ENCODE data around the gene SPR. TPM values are rescaled to one million over a fixed set of nuclear protein-coding genes. Genes with fewer than 3 reads are reported as not detected.

The SPR gene
- total and polyA plus RNA-seq, 2 donors (not counting 3 experiments of a cell fraction or from before 2014, with no cell fraction given), result 22.0 to 27.6 TPM

DNA sequence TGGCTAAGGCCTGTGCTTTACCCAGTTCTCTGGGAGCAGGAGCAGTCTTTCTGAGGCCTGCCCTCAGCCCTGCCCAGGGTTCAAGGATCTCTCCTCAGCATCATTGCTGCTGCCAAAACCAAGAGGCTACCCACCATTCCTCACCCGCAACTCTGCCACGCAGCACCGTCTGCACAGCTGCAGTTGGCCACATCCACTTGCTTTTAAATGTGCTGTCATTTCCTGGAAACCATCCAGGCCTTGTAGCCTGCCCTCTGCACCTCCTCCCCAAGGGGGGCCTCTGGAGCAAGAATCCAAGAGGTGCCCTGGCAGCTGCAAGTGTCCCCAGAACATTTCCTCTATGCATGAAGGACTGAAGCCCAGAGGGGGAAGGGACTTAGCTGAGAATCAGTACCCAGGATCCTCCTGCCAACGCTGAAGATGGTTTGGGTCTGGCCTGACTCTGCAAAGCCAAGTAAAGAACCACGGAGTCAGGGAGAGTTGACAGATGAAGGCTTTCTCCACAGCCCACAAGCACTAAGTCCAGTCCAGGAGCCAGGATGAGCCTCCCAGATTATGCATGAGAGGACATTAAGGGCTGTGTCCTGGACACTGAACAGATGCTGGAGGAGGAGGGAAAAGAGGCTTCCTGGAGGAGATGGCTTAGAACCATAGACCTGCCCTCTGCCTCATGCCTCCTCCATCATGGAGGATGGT is 45.0 kb downstream of the SPR start:
- no peaks in the 10 kb centered on the region for H3K79me2 ChIP-seq (ENCODE audit: control insufficient read depth, insufficient read depth, low read length)
- H3K9ac ChIP-seq (replicated peaks; ENCODE audit: extremely low read depth, insufficient read depth, low read length), result no peak overlapping the region
- no peak for TF ChIP-seq GATA2 (IDR thresholded peaks at IDR 0.05; ENCODE audit: insufficient read depth, insufficient read length, low read depth, low read length)
- no peak for TF ChIP-seq EZH2 (IDR thresholded peaks at IDR 0.05; ENCODE audit: borderline replicate concordance, low read depth, low read length, severe bottlenecking)
- TF ChIP-seq JUN (IDR thresholded peaks at IDR 0.05; ENCODE audit: borderline replicate concordance, insufficient read depth, insufficient read length, low read depth), result no peak
- TF ChIP-seq, protein P1, sequence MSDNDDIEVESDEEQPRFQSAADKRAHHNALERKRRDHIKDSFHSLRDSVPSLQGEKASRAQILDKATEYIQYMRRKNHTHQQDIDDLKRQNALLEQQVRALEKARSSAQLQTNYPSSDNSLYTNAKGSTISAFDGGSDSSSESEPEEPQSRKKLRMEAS (IDR thresholded peaks at IDR 0.05; ENCODE audit: insufficient read depth, insufficient read length), result no peak
- no peak for TF ChIP-seq FOS (IDR thresholded peaks at IDR 0.05; ENCODE audit: borderline replicate concordance, insufficient read depth, low read length)
- no peak for TF ChIP-seq POLR2AphosphoS5 (IDR thresholded peaks at IDR 0.05; ENCODE audit: insufficient read depth, low read depth, low read length)
- no peak for TF ChIP-seq MYC (IDR thresholded peaks at IDR 0.05; ENCODE audit: low read depth, low read length)
- no peak for TF ChIP-seq CTCF (IDR thresholded peaks at IDR 0.05; ENCODE audit: extremely low read depth in 1 of 2, insufficient read depth in 1 of 2, low read depth in 1 of 2, low read length in 2 of 2)
- no peak for TF ChIP-seq POLR2A (IDR thresholded peaks at IDR 0.05; ENCODE audit: low read depth, low read length)
- no peaks in the 10 kb centered on the region for H4K20me1 ChIP-seq (replicated peaks; ENCODE audit: control insufficient read depth, extremely low read depth, insufficient read depth, low read length)
- ChIA-PET POLR2A (interaction anchor here (0.5 kb wide), 1 partner anchor 370 kb away, joined by 4 read pairs; no protein-coding TSS in a partner anchor), CTCF (interaction anchor here (4.1 kb wide), 1 partner anchor 39 kb away, joined by 26 read pairs; no protein-coding TSS in a partner anchor)
- no TSS peak for BruUV-seq (replicated peaks)
- intact Hi-C loops (cut with micrococcal nuclease), result no loop called here
- peaks cover 34 to 47% of the 10 kb centered on the region in 2 experiments for H3K27me3 ChIP-seq (ENCODE audit: control insufficient read depth in 2 of 2, insufficient read depth in 2 of 2, low read length in 2 of 2)
- H3K9me1 ChIP-seq (replicated peaks; ENCODE audit: control insufficient read depth, extremely low read depth, insufficient read depth, low read length), result no peaks in the 10 kb centered on the region
- H3K36me3 ChIP-seq (ENCODE audit: control insufficient read depth in 2 of 2, extremely low read depth in 1 of 2, insufficient read depth in 2 of 2, low read length in 2 of 2), result no peaks in the 10 kb centered on the region
- no peak for DNase-seq (ENCODE audit: low read depth, low spot score)
- dilution Hi-C loops (cut with MboI; ENCODE audit: extremely low pct_ligation_motif_present, low sequenced_read_pairs), result no loop called here
- no peaks in the 10 kb centered on the region for H3K9me3 ChIP-seq (replicated peaks; ENCODE audit: control insufficient read depth, insufficient read depth, low read length)
- no peak overlapping the region for H3K4me2 ChIP-seq (ENCODE audit: insufficient read depth, low read length)
- H3K4me1 ChIP-seq (ENCODE audit: control insufficient read depth, extremely low read depth, insufficient read depth, low read length), result no peaks in the 10 kb centered on the region
- no peak overlapping the region for H2AFZ ChIP-seq (ENCODE audit: low read depth, low read length)
- H3K4me3 ChIP-seq (replicated peaks in 1 of 3; ENCODE audit: insufficient read depth in 1 of 3, low read depth in 1 of 3, low read length in 3 of 3), result no peak overlapping the region
- no peak for FAIRE-seq
- H3K27ac ChIP-seq (ENCODE audit: insufficient read depth, low read depth, low read length), result no peak overlapping the region
